Activated T-helper 1 cell treated with anti-CD3 and anti-CD28 coated beads, Interleukin-2, amount 50 U/mL, for 16 hours (primary cell): ENCODE measurements around the gene COL18A1.
"Not testable (repeated sequence)": the region's sequence is repeated elsewhere in the genome, so short reads cannot be mapped to it uniquely, and the experiment has no call there.

Source experiments
- DNase-seq, 2 donors: peaks; one replicate each; pipeline ENCODE4 v3.0.0-alpha.2; 2020; ENCODE audit warnings: low read depth in 1 of 2, low spot score in 1 of 2

Gene COL18A1

DNA sequence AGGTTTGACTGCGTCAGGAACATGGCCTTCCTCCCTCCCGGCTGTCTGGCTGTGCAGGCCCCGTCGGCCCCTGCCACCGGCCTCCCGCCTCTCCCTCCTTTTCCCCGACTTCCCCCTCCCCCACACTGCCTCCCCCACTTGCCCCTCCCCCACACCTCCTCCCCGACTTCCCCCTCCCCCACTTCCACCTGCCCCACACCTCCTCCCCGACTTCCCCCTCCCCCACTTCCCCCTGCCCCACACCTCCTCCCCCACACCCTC, 84.7 kb downstream of the COL18A1 start:
- no peak for DNase-seq

DNA sequence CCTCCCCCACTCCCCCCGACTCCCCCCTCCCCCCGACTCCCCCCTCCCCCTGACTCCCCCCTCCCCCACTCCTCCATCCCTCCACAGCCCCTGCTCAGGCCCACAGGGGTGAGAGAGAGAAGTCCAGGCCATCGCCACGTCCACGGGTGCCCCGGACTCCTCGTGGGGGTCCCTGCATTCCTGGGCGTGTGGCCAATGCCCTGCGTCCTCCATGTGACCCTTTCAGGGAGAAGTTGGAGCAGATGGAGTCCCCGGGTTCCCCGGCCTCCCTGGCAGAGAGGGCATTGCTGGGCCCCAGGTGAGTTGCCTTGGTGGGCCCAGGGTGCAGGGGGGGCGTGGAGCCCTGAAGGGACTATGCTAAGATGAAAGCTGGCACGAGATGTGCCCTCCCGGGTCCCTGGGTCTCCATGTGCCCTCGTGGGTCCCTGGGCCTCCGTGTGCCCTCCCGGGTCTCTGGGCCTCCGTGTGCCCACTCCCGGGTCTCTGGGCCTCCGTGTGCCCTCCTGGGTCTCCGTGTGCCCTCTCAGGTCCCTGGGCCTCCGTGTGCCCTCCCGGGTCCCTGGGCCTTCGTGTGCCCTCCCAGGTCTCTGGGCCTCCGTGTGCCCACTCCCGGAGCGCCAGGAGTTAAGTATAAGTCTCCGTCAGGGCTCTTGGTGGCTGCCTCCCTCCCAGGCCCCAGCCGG, 85.2 kb downstream of the COL18A1 start:
- no peak for DNase-seq

DNA sequence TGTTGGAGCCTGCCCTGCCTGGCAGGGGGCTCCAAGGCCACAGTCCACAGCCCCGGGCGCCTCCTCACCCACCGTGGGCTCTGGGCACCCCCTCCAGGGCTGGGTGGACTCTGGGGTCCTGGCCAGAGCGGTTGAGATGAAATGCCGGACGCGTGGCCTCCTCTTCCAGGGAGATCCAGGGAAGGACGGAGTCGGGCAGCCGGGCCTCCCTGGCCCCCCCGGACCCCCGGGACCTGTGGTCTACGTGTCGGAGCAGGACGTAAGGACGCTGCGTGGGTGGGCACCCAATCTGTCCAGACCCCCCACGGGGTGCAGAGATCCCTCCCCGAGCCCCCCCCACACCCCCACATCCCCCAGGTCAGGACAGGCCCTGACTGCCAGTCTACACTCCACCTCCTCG, 86.1 kb downstream of the COL18A1 start:
- DNase-seq: no peak

DNA sequence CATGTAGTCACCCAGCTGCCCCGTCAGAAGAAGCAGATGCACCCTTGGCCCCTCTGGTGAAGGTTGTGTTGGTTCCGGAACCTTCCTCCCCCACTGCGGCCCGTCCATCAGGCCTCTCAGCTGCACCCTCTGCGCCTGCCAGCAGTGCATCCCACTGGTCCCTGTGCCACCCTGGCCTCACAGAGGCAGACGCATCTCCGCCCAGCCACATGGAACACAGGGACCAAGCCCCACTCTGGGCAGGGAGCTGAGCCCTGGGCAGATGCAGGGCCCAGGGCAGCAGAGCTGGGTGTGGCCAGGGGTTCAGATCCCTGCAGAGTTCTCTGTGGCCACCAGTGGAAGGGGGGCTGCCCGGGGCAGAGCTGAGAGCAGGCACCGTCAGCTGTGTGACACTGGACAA, 86.7 kb downstream of the COL18A1 start:
- DNase-seq: no peak

DNA sequence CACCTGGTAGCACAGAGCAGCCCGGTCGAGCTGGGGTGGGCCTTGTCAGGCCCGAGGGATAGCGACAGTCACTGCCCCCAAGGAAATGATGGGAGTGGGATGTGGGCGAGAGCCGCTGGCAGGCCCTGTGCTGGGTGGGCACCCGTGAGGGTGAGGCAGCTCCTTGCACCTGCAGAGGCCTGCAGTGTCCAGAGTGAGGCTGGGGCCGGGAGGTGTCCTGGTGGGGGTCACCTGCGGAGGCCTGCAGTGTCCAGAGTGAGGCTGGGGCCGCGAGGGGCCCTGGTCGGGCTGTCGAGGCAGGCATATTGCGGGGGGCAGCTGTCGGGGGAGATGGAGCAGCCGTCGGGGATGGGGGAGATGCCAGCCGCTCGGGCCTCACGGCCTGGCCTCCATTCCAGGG, 87.8 kb downstream of the COL18A1 start:
- DNase-seq: no peak

DNA sequence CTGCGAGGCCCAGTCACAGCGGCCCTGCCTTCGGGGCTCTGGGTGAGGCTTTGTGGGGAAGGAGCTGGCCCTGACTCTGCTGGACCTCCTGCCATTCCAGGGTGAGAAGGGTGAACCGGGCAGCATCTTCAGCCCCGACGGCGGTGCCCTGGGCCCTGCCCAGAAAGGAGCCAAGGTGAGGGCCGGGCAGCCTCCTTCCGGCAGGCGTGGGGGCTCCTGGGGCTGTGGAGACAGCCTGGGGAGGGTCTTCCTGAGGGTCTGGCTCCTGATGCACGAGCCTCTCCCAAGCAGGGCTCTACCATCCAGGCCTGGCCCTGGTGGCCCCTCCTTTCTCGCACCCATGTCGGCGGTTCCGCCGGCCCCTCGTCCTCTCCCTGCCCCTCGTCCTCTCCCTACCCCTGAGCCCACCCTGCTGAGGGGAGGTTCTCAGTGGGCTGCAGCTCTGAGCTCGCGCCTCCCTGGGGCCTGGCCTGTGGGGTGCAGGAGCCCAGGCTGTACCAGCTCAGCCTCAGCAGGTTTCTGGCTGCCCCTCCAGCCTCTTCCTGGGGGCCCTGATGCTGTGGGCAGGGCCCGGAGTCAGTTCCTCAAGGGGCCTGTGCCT, 88.5 kb downstream of the COL18A1 start:
- no peak for DNase-seq

DNA sequence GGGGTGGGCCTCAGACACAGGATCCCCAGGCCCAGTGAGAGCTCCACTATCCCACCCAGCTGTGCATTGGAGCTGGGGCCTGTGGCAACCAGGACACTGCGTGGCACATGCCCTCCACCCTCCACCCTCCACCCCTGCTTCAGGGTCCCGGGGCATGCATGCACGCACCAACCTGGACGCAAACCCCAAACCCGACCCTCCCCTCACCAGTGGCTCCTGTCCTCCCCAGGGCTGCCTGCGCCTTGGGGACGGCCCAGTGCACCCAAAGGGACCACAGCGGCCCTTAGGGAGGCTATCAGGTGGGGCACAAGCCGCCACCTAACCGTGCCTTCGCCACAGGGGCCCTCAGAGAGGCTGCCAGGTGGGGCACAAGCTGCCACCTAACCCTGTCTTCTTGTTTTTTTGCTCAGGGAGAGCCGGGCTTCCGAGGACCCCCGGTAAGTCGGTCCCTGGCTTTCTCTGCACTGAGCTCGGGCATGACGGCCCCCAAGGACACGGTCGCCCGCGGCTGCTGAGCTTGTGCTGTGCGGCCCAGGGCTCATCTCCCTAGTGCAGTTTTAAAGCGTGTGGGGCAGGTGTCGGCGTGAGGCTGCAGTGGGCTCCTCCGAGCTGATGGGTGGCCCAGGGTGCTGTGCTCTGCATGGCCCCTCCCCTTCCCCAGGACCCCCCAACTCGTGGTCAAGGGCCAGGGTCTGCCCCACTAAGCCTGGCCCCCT, 89.3 kb downstream of the COL18A1 start:
- no peak for DNase-seq

DNA sequence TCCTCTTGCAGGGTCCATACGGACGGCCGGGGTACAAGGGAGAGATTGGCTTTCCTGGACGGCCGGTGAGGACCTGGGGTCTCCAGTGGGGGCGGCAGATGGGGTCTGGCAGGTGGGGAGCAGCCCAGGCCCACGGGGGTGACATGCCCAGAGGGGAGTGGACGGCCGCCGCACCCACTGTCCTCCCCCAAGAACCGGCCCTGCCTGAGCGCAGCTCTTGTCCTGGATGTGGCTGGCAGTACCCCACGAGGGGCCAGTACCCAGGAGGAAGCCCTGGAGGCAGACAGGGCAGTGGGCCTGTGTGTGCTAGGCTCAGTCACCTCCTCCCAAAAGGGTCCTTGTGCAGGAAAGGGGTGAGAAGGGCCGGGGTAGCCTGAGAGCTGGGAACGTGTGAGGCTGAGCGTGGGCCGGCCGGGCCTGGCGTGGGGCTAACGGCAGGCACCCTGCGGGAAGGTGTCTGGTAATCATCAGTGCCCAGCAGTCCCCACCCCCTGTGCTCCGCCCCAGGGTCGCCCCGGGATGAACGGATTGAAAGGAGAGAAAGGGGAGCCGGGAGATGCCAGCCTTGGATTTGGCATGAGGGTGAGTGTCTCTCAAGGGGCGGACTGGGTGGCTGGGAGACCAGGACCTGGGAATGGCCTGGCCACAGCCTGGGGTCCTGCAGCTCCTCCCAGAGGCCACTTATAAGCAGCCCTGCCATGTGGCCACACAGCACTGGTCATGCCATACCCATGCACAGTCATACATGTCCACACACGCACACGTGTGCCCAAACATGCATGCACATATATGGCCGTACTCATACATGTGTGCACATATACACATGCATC, 90.1 kb downstream of the COL18A1 start:
- DNase-seq: no peak

DNA sequence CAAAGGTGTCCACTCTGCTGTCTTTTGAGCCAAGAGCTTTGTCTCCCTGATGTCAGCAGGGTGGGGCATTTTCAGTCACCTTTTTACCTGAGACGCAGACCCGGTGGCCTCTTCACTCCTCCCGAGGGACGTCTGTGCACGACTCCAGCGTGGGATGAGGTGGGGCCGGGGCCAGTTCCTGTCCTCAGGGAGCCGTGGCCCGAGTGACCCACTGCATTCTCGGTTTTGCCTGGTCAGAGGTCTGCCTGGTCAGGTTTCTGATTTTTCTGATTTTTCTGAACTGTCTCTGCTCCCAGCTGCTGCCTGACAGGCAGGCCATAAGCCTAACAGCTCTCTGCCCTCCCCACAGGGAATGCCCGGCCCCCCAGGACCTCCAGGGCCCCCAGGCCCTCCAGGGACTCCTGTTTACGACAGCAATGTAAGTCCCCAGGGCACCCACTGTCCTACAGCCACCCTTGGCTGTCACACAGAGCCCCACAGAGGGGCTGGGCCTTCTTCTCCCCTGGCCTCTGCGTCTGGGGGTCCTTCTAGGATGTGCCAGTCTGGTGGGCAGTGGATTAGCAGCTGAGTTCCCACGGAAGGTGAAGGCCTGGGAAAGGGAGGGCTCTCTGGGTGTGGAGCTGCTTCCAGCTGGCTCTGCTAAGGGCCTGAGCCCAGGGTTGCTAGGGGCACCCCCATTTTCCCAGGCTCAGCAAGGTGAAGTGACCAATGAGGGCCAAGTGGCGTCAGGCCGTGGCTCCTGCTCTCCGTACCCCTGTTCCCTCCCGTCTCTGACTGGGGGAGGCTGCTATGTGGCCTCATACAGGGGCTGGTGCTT, 91.4 kb downstream of the COL18A1 start:
- DNase-seq: no peak

DNA sequence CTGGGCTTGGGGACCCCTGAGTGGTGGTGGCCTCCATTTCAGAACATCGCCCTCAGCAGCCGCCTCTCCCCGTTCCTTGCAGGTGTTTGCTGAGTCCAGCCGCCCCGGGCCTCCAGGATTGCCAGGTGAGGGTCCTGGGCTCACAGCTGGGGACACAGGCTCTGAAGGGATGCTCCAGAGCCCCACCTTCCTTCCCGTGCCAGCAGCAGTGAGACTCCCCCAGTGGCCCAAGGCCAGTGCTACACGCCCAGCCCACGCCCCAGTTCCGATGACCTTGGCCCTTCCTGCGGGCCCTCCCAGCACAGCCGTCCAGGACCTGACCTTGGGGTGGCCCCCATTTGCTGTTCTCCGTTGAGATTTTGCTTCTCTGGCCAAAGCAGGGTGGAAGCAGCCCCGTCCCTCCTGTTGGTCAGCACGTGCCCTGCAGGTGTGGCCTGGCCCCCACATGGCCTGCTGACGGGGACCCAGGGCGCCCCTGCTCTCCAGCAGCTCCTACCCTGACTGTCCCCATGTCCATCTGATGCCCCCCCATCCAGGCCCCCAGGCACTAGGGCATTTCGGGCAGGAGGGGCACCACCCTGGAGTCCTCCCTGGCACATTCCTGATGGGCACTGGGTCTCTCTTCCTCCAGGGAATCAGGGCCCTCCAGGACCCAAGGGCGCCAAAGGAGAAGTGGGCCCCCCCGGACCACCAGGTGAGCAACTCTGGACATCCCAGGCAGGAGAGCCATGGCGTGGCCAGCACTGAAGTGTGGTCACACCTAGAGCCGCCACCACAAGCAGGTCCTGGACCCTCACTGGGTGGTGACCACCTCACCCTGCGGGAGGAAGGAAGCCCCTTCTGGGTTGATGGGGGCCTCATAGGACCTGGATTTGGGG, 92.2 kb downstream of the COL18A1 start:
- DNase-seq: no peak

DNA sequence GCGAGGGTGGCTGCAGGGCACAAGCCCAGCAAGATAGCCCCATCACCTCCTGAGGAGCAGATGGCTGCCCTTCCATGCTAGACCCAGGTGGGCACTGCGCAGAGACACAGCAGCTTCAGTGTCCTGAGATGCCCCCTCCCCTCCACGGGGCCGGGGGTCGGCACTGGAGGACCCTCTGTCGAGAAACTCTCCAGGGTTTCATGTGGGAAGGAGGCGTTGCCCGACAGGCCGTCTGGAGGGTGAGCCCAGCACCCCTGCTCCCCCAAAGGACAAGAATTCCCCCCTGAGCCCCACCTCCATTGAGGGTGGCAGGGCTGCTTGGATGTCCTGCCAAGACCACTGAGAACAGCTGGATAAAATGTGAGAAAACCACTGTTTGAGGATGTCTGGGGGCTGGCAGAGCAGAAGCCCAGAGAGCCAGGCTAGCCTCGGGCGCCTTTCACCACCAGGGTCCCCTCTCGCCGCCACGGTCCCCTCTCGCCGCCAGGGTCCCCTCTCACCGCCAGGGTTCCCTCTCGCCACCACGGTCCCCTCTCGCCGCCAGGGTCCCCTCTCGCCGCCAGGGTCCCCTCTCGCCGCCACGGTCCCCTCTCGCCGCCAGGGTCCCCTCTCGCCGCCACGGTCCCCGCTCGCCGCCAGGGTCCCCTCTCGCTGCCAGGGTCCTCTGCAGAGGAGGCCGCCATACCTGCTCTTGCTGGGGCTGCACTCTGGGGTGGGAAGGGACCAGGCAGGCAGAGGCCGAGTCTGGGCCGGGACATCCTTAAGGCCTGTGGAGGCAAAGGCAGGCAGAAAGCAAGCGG, 93.1 kb downstream of the COL18A1 start:
- no peak for DNase-seq

DNA sequence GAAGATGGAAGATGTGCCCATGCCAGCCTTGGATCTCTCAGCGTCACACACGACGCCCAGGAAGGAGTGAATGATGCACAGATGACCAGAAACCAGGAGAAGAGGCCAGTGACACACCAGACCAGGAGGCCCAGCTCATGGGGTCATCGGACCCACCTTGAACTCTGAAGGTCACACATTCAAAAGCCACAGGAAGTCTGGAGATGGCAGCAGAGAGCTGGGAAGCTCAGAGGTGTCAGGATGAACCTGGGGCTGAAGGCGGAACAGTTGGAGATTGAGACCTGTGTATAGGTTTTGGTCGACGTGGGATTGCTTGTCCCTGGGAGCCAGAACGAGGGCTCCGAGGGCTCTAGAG, 93.7 kb downstream of the COL18A1 start:
- DNase-seq: no peak

DNA sequence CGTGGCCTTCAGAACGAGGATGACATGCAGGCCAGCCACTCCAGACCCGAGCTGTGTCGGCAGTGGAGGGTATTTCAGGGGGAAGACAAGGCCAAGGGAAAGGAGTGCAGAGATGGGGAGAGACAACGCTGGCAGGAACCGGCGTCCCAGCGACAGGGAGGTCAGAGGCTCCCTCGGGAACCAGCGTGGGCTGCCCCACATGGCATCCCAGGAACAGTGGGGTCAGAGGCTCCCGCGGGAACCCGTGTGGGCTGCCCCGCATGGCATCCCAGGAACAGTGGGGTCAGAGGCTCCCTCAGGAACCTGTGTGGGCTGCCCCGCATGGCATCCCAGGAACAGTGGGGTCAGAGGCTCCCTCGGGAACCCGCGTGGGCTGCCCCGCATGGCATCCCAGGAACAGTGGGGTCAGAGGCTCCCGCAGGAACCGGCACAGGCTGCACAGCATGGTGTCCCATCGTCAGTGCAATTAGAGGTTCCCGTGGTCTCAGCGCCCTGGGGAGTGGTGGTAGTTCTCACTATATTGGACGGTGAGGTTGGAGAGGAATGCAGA, 94.3 kb downstream of the COL18A1 start:
- no peak for DNase-seq

DNA sequence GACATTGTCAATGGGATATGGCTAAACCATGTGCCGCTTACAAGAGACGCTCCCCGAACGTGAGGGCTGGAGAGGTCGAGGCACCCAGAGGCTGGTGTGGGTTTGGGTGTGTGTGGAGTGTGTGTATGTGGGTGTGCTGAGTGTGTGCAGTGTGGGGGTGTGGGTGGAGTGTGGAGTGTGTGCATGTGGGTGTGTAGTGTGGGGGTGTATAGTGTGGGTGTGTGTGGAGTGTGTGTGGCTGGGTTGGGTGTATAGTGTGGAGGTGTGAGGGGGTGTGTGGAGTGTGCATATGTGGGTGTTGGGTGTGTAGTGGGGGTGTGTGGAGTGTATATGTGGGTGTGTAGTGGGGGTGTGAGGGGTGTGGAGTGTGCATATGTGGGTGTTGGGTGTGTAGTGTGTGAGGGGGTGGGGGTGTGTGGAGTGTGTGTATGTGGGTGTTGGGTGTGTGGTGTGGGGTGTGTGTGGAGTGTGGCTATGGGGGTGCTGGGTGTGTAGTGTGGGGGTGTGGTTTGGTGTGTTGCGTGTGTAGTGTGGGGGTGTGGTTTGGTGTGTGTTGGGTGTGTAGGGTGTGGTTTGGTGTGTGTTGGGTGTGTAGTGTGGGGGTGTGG, 95.1 kb downstream of the COL18A1 start:
- DNase-seq: no peak

DNA sequence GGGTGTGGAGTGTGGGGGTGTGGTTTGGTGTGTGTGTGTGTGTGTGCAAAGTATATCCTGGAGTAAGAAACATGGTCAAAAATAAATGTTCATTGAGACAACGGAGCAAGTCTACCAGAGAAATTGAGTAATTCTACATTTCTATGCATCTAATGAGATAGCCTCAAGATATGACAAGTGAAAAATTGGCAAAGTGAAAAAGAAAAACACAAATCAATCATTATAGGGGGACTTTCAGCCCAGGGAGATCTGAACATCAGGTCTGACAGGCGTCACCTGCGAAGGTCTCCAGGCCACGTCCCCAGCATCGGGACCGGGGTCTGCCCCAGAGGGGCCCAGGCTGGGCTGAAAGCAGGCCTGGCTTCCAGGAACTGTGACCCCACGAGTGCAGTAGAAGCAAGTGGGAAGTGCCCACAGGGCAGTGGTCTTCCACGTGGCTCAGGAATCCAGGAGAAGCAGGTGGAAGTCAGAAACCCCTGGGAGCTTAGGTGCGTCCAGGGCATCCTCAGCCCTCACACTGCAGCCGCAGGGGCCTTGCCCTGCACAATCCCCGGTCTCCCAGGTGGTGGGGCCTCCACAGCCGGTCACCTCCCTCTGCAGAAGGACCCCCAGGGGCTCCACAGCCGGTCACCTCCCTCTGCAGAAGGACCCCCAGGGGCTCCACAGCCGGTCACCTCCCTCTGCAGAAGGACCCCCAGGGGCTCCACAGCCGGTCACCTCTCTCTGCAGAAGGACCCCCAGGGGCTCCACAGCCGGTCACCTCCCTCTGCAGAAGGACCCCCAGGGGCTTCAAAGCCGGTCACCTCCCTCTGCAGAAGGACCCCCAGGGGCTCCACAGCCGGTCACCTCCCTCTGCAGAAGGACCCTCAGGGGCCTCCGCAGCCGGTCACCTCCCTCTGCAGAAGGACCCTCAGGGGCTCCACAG, 96.4 kb downstream of the COL18A1 start:
- not testable (repeated sequence) for DNase-seq

DNA sequence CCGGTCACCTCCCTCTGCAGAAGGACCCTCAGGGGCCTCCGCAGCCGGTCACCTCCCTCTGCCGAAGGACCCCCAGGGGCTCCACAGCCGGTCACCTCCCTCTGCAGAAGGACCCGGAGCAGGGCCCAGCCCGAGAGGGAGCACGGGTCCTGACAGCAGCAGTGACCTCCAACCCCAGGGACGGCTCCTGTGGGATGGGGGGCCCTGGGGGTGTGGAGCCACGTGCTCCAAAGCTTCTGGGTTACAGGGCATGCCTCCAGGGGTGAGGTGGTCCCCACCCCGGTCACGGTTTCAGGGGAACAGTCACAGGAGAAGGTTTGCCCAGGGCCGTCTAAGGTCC, 97.0 kb downstream of the COL18A1 start:
- no peak for DNase-seq

DNA sequence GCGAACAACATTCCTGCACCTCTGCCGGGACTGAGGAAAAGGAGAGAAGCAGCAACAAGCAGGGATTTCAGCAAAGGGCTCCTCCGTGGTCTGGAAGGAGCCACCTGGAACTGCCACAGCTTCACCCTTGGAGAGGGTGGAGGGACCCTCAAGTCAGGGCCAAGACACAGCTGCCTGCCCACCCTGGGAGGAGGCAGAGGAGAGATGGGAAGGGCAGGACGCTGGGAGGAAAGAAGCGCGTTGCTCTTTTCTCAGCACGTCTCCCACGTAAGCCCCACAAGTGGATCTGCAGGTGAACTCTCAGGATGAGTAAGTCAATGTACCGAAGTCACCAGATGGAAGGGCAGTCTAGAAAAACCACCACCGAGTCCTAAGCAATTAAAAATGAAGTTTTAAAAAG, 97.6 kb downstream of the COL18A1 start:
- no peak for DNase-seq

DNA sequence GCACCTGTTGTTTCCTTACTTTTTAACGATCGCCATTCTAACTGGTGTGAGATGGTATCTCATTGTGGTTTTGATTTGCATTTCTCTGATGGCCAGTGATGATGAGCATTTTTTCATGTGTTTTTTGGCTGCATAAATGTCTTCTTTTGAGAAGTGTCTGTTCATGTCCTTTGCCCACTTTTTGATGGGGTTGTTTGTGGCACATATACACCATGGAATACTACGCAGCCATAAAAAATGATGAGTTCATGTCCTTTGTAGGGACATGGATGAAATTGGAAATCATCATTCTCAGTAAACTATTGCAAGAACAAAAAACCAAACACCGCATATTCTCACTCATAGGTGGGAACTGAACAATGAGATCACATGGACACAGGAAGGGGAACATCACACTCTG, 98.3 kb downstream of the COL18A1 start:
- DNase-seq: not testable (repeated sequence)
